ENCODE results near the gene MAML1. TPM values are rescaled to one million over a fixed set of nuclear protein-coding genes. Genes with fewer than 3 reads are reported as not detected.
A peak's percentile ranks its signal among the peaks of the same experiment; 100 is the strongest.

MAML1 gene
- total and polyA plus RNA-seq, 10 of the 15 experiments (the other 5 are each of a cell fraction or from before 2014, with no cell fraction given): 0.42 to 23.9 (median 7.3) TPM

- TF ChIP-seq RELB (IDR thresholded peaks at IDR 0.05; ENCODE audit: low read depth) (peak; percentile 77; the same call in 1 of the 2 replicates), TARDBP (IDR thresholded peaks at IDR 0.05; ENCODE audit: borderline replicate concordance) (0 out of 2 replicates have a peak, but pooled peaks have one; percentile 66), MEF2B (IDR thresholded peaks at IDR 0.05; ENCODE audit: partially characterized antibody, poor library complexity, severe bottlenecking) (peak; percentile 32), PRDM15 (CRISPR knock-in tag; IDR thresholded peaks at IDR 0.05) (no peak), BCLAF1 (IDR thresholded peaks at IDR 0.05) (no peak), SUPT20H (IDR thresholded peaks at IDR 0.05; ENCODE audit: borderline replicate concordance, control insufficient read depth, low read depth, low read length) (no peak), NFYA (IDR thresholded peaks at IDR 0.05; ENCODE audit: borderline replicate concordance, low read depth, low read length) (peak; percentile 60; the same call in 1 of the 2 replicates), SUZ12 (IDR thresholded peaks at IDR 0.05; ENCODE audit: unreplicated experiment) (no peak), CBX3 (IDR thresholded peaks at IDR 0.05; ENCODE audit: borderline replicate concordance, low read depth) (no peak), GATAD2B (conservative IDR thresholded peaks at IDR 0.05; ENCODE audit: low read depth) (peak; percentile 26), MXI1 (IDR thresholded peaks at IDR 0.05; ENCODE audit: low read depth, low read length) (peak; percentile 25), ZBTB4 (CRISPR knock-in tag; IDR thresholded peaks at IDR 0.05) (no peak), WRNIP1 (IDR thresholded peaks at IDR 0.05; ENCODE audit: borderline replicate concordance, low read depth, low read length) (no peak), PKNOX1 (IDR thresholded peaks at IDR 0.05) (peak; percentile 99)
Measured at GRCh38 chr5:179697993-179698934, 34.4 kb upstream of the MAML1 start (continued).
